Astrocyte of the hippocampus (primary cell): Measurements from ENCODE around the gene SPNS3.

Experiments used
- DNase-seq: peaks from one replicate; pipeline ENCODE4 v3.0.0; 2011; ENCODE audit warnings: low read depth, low spot score

Gene SPNS3

GRCh38 chr17:4426499-4427208, 7.1 kb upstream of the SPNS3 start:
- no peak for DNase-seq

- no peak for DNase-seq
Observed at GRCh38 chr17:4427505-4427904, 6.2 kb upstream of the SPNS3 start.

GRCh38 chr17:4436381-4436780, 2.6 kb downstream of the SPNS3 start:
- DNase-seq = no peak

- DNase-seq = no peak
Observed at GRCh38 chr17:4436846-4437245, 3.1 kb downstream of the SPNS3 start.

- DNase-seq = no peak
Observed at GRCh38 chr17:4438162-4438944, 4.6 kb downstream of the SPNS3 start.

- DNase-seq = no peak
Observed at GRCh38 chr17:4440021-4440420, 6.3 kb downstream of the SPNS3 start.

GRCh38 chr17:4440690-4441686, 7.2 kb downstream of the SPNS3 start:
- DNase-seq = peak; percentile 29

- DNase-seq = no peak
Observed at GRCh38 chr17:4442582-4442981, 8.8 kb downstream of the SPNS3 start.

GRCh38 chr17:4443476-4443875, 9.7 kb downstream of the SPNS3 start:
- DNase-seq = no peak

GRCh38 chr17:4444782-4445473, 11.2 kb downstream of the SPNS3 start:
- DNase-seq = peak; percentile 79

- DNase-seq = no peak
Observed at GRCh38 chr17:4445731-4446130, 12.0 kb downstream of the SPNS3 start.

GRCh38 chr17:4446326-4447071, 12.8 kb downstream of the SPNS3 start:
- DNase-seq = no peak

GRCh38 chr17:4448197-4448980, 14.6 kb downstream of the SPNS3 start:
- peak; percentile 36 for DNase-seq

GRCh38 chr17:4449736-4450135, 16.0 kb downstream of the SPNS3 start:
- no peak for DNase-seq

- DNase-seq = no peak
Observed at GRCh38 chr17:4450710-4451316, 17.1 kb downstream of the SPNS3 start.

GRCh38 chr17:4453812-4454591, 20.3 kb downstream of the SPNS3 start:
- DNase-seq = no peak

- DNase-seq = no peak
Observed at GRCh38 chr17:4460661-4461060, 26.9 kb downstream of the SPNS3 start.

GRCh38 chr17:4463818-4464476, 30.2 kb downstream of the SPNS3 start:
- DNase-seq = peak; percentile 74
